Skeletal muscle tissue (tissue), 4 donors: Measurements from ENCODE around the gene HRH2. TPM values are rescaled to one million over a fixed set of nuclear protein-coding genes. Genes with fewer than 3 reads are reported as not detected.
"Not testable (repeated sequence)": the region's sequence is repeated elsewhere in the genome, so short reads cannot be mapped to it uniquely, and the experiment has no call there.

ENCODE experiments used
- H3K27ac ChIP-seq: one replicate; pipeline ENCODE4 v1.7.0; 2013; ENCODE audit warnings: mild to moderate bottlenecking, low read depth, low read length, inconsistent platforms
- H3K27me3 ChIP-seq, 3 donors: one replicate each; pipeline ENCODE4 v1.7.0; 2013; ENCODE audit warnings: low read length in 3 of 3; ENCODE audit not compliant: control insufficient read depth in 3 of 3, insufficient read depth in 3 of 3
- H3K36me3 ChIP-seq, 3 donors: one replicate each; pipeline ENCODE4 v1.7.0; 2013; ENCODE audit warnings: low read length in 3 of 3; ENCODE audit not compliant: control insufficient read depth in 3 of 3, insufficient read depth in 3 of 3
- H3K4me1 ChIP-seq, 3 donors: one replicate each; pipeline ENCODE4 v1.7.0; 2013; ENCODE audit warnings: low read length in 3 of 3, mild to moderate bottlenecking in 3 of 3; ENCODE audit not compliant: control insufficient read depth in 3 of 3, insufficient read depth in 3 of 3
- H3K4me3 ChIP-seq, 3 donors: one replicate each; pipeline ENCODE4 v1.7.0; 2013; ENCODE audit warnings: low read length in 3 of 3
- H3K9ac ChIP-seq, 3 donors: one replicate each; pipeline ENCODE4 v1.7.0; 2013; ENCODE audit warnings: low read length in 3 of 3, mild to moderate bottlenecking in 3 of 3, moderate library complexity in 2 of 3, low read depth in 1 of 3
- H3K9me3 ChIP-seq, 3 donors: one replicate each; pipeline ENCODE4 v1.7.0; 2013; ENCODE audit warnings: low read length in 3 of 3; ENCODE audit not compliant: control insufficient read depth in 3 of 3
- total RNA-seq: library from RNA; depleted of rRNA; stranded (reverse); fragments of >200 nt; gene quantifications from one replicate; pipeline ENCODE4 v1.2.3, GENCODE V29; 2014
- donor health status: Osteomylitis.

Gene HRH2
- total RNA-seq, 1 donor from 2014 or later, result 1.0 TPM

GRCh38 chr5:175715627-175716522 is 58.0 kb downstream of the HRH2 start:
- H3K9me3 ChIP-seq, result peaks cover 0 to 3% (median 3%) of the 10 kb centered on the region in 3 donors
- H3K4me3 ChIP-seq, result no peak overlapping the region
- H3K27me3 ChIP-seq, result peaks cover 0 to 2% (median 0%) of the 10 kb centered on the region in 3 donors
- H3K27ac ChIP-seq, result no peak overlapping the region
- no peak overlapping the region for H3K9ac ChIP-seq
- no peaks in the 10 kb centered on the region for H3K36me3 ChIP-seq
- no peaks in the 10 kb centered on the region for H3K4me1 ChIP-seq

DNA sequence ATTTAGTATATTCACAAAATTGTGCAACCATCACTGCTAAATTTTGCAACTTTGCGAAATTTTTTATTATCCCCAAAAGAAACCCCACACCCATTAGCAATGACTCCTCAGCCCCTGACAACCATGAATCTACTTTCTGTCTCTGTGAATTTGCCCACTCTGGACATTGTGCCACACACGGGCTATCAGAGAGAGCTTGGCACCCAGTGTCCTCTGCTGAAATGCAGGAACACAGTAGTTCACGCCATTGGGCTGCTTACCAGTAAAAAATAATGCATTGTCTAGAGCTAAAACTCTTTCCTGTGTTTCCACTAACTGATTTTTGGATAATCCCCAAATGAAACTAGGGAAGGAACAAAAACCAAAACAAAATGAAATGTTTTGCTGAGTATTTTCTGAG is 60.0 kb downstream of the HRH2 start:
- Histone ChIP-seq H3K9ac (no peak overlapping the region), H3K4me1 (no peaks in the 10 kb centered on the region), H3K4me3 (no peak overlapping the region), H3K36me3 (no peaks in the 10 kb centered on the region), H3K27me3 (no peaks in the 10 kb centered on the region), H3K27ac (no peak overlapping the region), H3K9me3 (peaks cover 0 to 3% (median 3%) of the 10 kb centered on the region in 3 donors)

DNA sequence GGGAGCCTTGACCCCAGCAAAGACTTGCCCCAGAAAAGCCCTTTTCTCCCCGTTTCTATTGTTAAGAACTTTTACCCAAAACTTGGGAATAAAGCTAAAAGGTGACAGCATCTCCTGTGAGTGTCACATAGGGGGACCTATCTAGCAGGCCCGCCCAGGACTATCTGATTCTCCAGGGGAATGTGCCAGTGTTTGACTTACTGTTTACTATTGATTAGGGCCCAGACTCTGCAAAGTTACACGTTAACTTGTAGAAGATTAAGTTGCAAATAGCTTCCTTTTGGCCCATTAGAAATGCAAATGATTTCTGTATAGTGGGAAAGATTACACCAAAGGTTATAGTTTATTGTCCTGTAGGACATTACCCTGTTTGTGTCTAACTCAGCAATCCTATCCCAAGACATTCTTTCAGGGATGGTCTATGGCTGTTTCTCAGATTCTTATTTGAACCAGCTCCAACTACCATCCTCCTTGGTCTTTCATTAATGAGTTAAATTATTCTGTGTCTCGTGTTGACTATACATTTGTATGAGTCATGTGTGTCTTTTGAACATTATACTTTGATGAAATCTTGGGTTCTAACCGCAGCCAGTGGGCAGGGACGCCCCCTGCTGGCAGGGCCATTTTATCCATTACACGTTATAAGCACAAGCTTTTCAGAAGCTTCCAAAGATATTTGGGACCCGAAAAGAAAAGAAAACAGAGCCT is 60.7 kb downstream of the HRH2 start:
- Histone ChIP-seq H3K9ac (no peak overlapping the region), H3K4me1 (no peaks in the 10 kb centered on the region), H3K36me3 (no peaks in the 10 kb centered on the region), H3K27me3 (no peaks in the 10 kb centered on the region), H3K4me3 (no peak overlapping the region), H3K9me3 (peaks cover 0 to 3% (median 3%) of the 10 kb centered on the region in 3 donors), H3K27ac (no peak overlapping the region)

DNA sequence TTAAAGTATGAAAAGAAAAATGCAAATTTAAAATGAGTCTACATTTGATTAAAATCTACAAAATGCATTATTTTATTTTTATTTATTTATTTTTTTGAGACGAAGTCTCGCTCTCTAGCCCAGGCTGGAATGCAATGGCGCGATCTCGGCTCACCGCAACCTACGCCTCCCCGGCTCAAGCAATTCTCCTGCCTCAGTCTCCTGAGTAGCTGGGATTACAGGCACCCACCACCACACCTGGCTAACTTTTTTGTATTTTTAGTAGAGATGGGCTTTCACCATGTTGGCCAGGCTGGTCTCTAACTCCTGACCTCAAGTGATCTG is 61.2 kb downstream of the HRH2 start:
- not testable (repeated sequence) for H3K27ac ChIP-seq, H3K4me3 ChIP-seq, H3K9ac ChIP-seq, H3K27me3 ChIP-seq, H3K9me3 ChIP-seq, H3K36me3 ChIP-seq, H3K4me1 ChIP-seq

DNA sequence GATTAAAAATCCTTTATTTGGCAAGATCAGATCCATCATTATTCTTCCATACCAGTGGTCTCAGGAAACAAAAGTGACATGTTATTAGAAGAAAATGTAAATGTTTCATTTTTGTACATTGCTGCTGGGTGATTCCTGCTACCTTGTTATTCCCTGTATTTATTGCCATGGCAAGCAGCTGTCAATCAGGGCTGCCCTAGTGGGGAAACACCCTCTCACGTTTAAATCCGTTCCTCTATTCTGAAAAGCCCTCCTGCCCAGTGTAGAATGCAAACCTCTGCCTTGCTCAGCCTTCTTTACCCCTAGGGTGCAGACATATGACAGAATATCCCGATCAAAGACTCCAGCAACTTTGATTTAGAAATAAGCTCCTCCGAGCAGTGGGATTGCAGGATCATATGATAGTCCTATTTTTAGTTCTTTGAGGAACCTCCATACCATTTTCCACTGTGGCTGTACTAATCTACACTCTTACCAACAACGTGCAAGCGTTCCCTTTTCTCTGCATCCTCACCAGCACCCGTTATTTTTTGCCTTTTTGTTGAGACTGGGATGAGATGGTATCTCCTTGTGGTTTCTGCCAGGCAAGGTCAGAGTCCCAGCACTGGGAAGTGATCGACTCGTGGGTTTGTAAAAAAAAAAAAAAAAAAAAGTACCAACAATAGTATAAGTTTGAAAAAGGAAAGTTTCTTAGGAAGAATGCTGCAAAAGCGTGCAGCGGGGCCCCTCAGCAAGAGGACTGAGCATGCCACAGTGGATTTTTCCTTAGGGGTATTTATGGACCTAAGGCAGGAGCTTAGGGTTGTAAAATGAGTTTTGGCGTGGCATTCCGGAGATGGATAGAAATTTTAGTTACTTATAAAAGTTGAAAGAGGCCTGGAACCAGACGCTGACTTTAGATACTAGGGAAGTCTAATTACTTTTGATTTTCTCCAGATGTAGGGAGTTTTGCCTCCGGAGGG is 66.7 kb downstream of the HRH2 start:
- Histone ChIP-seq H3K9ac (peak overlapping the region in 2 of 3 donors; percentile 14 to 61), H3K36me3 (no peaks in the 10 kb centered on the region), H3K27me3 (peaks cover 12 to 20% (median 14%) of the 10 kb centered on the region in 3 donors), H3K9me3 (no peaks in the 10 kb centered on the region), H3K4me3 (peak overlapping the region; percentile 30 to 48 (median 38)), H3K4me1 (peaks cover 1 to 2% (median 2%) of the 10 kb centered on the region in 3 donors), H3K27ac (no peak overlapping the region)

- Histone ChIP-seq H3K36me3 (no peaks in the 10 kb centered on the region), H3K4me1 (peaks cover 2 to 7% (median 4%) of the 10 kb centered on the region in 3 donors), H3K4me3 (no peak overlapping the region), H3K9ac (no peak overlapping the region), H3K27ac (no peak overlapping the region), H3K27me3 (peaks cover 21 to 41% (median 26%) of the 10 kb centered on the region in 3 donors), H3K9me3 (peaks cover 0 to 1% (median 0%) of the 10 kb centered on the region in 3 donors)
Measured at GRCh38 chr5:175728316-175728715, 70.4 kb downstream of the HRH2 start.

DNA sequence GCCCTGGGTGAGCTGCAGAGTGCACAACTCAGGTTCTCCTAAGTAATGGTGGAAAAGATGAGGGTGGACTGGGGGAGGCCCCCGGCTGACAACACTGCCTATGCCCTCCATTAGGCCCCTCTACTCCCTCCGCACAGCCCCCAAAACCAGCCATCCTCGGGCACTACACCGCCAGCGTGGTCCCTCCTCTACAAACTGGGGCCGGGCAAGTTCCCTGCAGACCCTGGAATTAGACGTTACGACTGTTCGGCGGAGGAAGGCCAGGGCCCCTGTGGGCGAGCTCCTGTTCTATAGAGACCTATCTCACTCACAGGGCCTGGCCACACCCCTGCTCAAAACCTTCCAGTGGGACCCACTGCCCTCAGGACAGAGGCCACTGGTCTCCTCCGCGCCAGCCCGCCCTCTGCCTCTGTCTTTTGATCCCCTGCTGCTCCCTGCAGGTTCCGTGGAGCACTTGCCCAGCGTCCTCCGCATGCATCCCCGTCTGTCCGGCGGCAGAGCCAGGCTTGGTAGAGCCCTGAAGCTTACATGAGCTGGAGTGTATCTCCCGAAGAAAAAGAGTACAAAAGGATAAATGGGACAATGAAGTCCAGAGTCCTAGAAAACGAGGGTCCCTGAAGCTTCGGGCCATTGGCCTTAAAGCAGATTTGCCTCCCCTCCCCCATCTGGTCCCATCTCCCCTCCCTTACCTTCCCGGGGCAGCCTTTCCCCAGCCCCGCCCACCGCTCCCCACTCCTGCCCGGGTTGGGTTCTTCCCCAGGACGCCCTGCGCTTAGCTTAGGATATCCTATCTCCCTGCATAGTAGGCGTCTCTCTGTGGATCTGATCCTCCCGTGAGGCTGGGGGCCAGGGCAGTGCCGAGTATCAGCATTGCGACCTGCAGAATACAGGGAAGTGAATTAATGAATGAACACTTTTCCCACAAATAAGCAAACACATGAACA is 71.3 kb downstream of the HRH2 start:
- H3K4me1 ChIP-seq, result peaks cover 2 to 7% (median 4%) of the 10 kb centered on the region in 3 donors
- no peak overlapping the region for H3K9ac ChIP-seq
- peaks cover 25 to 46% (median 26%) of the 10 kb centered on the region in 3 donors for H3K27me3 ChIP-seq
- H3K9me3 ChIP-seq, result peaks cover 0 to 6% (median 0%) of the 10 kb centered on the region in 3 donors
- H3K27ac ChIP-seq, result no peak overlapping the region
- no peaks in the 10 kb centered on the region for H3K36me3 ChIP-seq
- no peak overlapping the region for H3K4me3 ChIP-seq

DNA sequence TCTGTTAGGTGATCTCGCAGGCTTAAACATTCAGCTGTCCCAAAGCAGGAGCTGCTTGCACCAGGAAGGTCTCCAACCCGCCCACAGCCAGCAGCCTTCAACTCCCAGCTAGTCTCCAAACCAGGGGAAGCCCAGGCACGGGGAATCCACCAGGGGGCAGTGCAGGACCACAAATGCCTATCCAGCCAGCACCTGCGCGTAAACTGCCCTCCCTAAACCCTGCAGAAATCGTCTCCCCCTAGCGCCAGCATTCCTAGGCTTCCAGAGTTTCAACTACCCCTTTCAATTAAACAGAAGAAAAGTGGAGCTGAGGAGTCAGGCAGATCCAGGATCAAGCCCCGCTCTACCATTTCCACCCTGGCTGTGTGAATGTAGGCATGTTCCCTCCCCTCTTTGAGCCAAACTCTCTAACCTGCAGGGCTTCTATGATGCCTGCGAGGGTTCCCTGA is 72.0 kb downstream of the HRH2 start:
- Histone ChIP-seq H3K27me3 (peaks cover 25 to 46% (median 26%) of the 10 kb centered on the region in 3 donors), H3K4me3 (no peak overlapping the region), H3K9me3 (peaks cover 0 to 6% (median 0%) of the 10 kb centered on the region in 3 donors), H3K9ac (no peak overlapping the region), H3K36me3 (no peaks in the 10 kb centered on the region), H3K4me1 (peaks cover 0 to 7% (median 4%) of the 10 kb centered on the region in 3 donors), H3K27ac (no peak overlapping the region)
